ENCODE data around the gene GAS7.
"Not testable (repeated sequence)": the region's sequence is repeated elsewhere in the genome, so short reads cannot be mapped to it uniquely, and the experiment has no call there.

Gene GAS7

DNA sequence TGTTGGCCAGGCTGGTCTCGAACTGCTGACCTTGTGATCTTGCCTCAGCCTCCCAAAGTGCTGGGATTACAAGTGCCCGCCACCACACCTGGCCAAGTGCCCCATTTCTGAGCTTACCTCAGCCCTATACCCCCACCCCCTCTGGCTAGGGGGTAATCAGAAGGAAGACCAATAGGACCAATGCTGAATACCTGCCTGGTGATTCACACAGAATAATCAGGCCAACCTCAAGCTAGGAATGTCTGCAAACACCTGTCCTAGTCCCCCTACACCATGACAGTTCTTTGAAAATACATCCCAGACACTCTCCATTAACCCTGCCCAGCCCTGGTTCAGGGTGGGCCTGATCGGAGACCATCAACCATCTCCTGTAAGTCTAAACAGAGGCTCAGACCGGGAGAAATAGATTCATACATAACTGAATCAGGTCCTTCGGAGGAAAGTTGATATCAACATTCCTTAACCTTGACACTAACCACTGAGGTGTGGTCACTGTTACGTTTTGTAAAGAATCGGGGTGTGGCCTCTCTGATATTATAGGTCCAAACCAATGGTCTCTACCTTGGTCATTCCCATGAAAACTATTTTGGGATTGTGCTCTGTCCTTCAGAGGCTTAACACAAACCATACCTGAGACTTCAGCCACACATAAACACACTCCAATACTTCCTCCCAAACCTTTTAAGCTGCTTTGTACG is 130.8 kb downstream of the GAS7 start:
- DNase-seq, result no peak

DNA sequence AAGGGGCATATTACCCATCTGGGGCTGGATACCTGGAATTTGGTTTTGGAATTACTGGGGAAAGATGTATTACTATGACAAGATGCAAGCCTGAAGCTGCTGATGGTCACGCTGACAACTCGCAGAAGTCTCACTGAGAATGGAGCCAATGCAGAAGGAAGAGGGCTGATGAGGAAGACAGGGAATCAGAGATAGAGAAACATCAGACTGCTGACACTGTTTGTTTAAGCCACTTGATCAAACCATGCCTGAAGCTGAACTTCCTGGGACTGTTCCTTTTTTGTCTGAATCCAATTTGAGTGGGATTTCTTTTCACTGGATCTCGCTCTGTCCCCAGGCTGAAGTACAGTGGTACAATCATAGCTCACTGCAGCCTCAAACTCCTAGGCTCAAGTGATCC is 133.9 kb downstream of the GAS7 start:
- DNase-seq, result no peak

DNA sequence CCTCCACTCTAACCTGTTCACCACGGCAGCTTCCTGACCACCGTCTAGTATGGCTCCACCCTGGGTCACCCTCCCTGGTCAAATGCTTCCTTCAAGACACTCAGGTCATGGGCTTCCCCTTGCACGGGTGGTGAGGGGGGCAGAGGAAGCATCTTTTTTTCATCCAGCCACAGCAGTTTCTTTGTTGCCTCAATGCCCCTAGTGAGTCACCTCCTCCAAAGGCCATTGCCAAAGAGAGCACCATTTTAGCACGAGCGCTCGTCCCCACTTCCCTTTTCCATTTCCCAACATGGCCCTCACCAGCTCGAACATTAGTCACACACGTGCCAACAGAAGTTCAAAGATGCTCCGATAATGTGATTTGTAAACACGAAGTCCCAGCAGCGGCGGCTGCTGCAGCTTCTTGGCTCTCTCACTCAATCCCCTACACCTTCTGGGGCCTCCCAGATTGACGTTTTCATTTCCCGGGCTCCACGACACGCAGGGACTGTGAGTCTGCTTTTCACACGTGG is 134.6 kb downstream of the GAS7 start:
- DNase-seq, result peak; percentile 35

DNA sequence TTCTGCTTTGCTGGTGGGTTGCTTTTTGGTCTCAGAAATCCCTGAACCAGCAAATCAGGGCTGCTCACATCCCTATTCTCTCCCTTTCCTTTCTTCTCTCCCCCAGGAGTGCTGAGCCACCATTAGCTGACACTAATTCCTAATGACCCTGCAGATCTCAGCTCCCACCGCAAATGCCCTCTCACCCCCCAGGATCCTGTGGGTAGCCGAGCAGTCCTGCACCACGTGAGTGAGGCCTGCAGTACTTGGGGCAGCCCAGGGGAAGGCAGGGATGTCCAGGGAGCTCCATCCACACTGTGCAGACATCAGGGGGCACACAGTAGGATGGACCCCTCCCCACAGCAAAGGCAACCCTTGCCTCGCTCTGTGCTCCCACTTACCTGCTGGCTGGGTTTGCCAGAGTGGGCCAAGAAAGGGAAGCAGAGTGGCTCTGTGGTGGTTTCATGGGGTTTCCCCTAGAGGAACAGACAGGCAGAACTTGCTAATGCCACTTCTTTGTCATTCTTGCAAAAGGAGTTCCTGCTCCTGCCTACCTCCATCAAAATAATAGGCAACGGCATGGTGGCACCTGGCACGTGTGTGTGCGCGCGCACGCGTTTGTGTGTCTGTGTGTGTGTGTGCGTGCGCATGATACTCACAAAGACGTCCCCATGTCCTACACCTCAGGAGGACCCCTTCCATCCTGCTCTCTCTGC is 135.6 kb downstream of the GAS7 start:
- peak; percentile 10 for DNase-seq

DNA sequence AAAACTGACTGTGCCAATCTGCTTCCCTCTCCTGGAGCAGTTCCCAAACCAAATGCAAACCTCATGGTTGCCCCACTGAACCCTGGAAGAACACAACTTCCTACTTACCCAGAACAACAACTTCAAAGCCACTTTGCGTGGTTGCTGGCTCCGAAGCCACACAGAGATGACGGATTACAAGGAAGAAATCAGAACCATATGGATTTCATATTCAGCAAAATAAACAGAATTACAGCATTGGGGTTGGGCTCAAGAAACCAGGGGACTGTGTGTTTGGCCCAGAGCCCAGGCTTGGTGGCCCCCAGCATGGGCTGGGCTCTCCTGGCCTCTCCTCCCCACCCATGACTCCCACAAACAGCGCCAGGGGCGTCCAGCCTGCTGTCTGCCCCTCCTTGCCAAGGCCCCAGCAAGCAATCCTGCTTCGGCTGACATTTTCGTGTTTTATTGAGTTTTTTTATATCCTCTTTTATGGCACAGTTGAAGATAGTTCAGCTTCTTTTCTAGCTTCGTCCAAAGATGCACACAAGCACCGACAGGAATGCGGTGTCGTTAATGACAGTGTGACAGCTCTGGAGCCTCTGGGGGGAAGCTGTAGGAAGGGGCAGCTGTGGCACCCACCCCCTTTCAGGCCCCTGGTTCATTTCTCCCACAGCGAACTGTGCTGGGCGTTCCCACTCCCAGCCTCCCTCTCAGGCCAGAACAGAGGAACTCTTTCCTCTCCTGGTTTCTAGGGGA is 137.1 kb downstream of the GAS7 start:
- DNase-seq, result no peak

DNA sequence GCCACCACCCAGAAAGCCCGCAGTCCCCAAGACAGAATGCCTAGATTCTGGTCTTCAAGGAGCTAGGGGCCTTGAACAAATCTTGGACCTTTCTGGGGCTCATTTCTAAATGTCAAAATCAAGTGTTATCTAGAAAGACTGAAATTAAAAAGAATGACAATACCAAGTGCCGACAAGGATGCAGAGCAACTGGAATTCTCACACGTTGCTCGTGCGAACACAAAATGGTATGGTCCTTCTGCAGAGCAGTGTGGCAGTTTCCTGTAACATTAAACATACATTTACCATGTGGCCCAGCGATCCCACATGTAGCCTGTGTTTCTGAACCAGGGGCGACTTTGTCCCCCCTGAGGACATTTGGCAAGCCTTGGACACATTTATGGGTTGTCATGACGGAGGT is 137.9 kb downstream of the GAS7 start:
- no peak for DNase-seq

DNA sequence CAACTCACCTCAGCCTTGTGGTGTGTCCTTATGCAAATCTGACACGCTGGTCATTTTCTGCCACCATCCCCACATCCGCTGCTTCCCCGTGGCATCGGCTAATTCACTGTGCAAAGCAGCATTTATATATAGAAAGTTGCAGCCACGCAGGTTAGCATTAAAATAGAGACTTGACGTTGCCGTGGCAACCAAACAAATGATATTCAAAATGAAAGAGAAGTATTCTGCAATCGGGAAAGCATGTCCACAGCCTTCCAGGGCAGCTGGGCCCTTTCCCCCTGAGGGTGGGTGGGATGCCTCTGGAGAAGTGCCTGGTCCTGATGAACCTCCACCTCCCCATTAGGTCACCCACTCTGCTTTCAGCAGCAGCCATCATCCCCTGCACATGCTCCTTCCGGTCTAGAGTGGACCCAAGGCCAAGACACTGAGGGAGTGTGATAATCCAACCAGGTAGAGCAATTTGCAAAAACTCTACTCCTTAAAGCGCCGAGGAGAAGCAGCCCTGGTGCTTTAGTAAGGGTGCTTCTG is 138.7 kb downstream of the GAS7 start:
- peak; percentile 62 for DNase-seq

DNA sequence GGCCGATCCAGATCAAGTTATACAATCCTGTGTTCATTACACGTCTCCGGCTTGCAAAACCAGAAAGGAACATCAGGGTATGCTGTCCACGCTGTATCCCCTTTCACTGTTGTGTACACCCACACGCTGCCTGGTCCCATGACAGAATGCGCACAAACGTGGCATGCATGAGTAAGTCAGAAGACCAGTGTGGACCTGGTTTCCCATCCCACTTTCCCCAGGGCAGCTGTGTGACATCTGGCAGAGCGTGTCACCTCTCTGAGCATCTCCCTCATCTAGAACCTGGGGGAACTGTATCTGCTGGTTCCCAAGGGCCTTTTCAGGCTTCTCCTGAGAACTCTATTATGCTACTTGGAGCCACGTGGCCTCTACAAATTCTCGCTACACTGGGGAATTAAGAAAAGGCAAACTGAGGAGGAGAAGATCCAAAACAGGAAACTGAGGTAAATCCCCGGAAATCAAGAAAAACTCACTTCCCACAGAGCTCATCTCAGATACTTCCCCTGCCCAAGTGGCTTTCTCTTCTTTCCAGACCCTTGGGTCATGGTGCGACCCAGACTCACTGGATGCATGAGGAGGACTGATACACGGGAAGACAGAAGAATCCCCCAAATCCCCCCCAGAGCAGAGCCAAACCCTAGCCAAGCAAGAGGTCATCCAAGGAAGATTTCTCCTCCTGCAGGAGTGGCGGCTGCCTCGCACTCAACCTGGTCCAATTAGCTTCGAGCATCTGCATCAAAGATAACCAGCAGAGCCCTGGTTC is 139.3 kb downstream of the GAS7 start:
- DNase-seq, result no peak

DNA sequence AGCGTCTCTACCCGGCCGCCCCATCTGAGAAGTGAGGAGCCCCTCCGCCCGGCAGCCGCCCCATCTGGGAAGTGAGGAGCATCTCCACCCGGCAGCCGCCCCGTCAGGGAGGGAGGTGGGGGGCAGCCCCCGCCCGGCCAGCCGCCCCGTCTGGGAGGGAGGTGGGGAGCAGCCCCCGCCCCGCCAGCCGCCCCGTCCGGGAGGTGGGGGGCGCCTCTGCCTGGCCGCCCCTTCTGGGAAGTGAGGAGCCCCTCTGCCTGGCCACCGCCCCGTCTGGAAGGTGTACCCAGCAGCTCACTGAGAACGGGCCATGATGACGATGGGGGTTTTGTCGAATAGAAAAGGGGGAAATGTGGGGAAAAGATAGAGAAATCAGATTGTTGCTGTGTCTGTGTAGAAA is 140.9 kb downstream of the GAS7 start:
- DNase-seq, result not testable (repeated sequence)

DNA sequence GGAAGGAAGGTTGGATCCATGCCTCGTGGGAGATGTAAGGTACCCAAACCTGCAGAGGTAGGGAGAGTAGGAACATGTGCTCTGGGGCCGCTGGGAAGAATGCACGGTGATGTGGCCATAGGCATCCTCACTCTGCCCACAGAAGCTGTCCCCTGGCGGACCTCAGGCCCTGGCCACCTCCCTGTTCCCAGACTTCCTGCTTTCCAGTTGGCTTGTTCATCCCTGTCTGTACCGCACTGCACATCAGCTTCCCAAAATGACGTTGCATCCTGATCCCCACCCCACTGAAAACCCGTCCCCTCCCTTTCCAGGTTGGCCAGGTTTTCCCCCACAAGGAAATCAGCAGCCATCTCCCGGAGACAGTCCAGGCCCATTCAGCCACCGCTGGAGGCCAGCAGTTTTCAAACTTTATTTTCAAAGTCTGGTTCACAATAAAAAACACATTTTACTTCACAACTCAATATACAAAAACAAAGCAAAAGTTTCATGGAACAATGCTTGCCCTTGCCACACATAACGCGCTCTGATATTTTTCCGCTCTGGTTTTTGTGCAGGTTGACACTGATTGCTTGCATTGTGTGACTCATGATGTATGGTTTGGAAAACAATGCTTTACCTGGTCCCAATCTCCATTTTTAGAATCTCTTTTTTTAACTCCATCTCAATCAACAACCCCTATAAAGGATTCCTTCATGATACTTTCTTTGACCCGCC is 143.0 kb downstream of the GAS7 start:
- DNase-seq, result no peak

DNA sequence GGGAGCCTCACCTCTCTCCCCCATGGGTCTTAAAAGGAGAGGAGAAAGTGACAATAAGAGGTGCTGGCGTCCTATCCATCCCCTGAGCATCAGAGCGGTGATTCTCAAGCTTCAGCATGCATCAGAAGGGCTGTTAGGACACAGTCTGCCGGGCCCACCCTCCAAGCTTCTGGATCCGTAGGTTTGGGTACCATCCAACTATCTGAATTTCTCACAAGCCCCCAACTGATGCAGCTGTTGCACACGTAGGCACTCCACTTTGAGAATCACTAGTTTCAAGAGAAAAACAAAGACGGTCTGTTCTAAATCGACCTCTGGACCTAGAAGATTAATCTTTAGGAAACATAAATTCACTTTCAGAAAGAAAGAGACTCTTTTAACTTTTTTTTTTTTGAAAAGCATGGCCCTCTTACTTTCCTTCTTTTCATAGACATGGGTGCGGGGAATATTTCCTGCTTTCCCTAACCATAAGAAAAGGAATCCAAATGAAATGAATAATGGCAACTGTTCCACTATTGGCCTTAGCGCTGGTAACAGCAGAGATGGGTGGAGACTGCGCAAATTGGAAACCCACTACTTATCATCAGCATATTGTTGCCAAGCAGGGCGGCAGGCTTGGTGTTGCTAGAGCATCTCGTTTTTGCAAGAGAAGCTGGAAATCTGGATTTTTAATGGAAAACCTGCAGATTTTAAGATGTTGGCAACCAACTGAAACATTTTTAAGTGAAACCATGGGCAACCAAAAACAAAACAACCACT is 144.4 kb downstream of the GAS7 start:
- no peak for DNase-seq

DNA sequence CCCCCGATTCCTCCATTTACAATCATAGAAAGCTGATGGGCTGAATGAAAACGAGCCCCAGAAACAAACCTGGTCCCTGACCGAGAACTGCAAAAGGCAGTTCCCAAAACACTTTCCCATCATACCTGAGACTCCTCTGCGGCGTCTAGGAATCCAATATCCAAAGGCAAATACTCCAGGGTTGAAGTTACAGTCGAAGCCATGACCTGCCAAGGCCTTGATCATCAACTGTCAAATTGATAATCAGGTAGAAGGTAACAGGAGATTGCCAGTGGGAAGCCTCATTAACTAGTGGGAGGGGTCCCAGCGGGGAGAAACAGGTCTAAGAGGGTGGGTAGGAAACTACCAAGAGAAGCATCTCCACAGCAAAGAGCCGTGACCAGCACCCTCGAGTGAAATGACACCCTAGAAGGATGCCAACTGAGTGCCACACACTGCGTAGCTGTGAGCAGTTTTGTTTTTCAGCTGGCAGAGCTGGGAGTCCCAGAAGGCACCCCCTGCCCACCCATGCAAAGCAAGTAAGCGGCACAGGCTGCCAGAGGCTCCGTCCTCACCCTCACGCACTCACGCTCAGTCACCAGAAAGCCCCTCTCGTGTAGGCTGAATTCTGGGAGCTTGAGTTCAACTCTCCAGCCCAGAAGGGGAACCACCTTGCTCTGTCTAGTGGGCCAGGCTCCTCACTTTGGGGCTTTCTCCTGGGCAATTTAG is 146.1 kb downstream of the GAS7 start:
- no peak for DNase-seq

DNA sequence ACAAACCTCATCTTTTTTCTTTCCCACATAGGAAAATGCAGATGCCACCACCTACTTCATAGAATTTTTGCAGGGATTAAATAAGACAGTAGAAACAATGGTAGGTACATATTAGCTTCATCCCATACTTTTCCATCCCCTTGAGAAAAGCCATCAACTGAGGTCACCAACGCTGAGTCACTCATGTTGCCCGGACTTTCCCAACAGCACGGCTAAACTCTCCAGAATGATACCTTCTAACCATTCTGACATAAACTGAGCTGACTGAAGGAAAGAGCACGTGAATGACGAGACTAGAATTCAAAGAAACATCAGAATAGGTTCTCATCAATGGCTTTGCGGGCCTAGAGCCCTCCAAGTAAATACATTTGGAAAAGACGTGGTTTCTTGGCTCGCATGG is 147.3 kb downstream of the GAS7 start:
- no peak for DNase-seq

DNA sequence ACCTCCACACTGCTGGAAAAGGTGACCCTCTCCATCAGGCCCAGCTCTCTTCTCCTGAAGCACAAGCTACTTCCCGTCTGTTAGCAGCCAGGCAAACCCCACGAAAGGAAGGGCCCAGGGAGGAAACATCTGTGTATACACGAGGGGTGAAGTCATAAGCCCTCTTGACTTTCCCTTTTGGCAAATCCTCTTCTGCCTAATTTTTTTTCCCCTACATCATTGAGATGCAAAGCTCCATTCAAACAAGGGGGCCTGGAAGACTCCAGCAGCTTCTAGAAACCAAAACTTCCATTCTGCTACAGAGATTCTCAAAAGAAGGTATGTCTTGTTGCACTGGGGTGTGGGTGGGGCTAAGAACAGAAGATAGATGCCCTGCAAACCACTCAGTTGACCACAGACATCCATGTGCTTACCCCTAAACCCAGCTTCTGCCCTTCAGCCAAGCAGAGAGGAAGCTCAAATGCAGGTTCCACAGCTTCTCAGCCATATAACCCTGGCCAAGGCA is 147.8 kb downstream of the GAS7 start:
- DNase-seq, result peak; percentile 12

DNA sequence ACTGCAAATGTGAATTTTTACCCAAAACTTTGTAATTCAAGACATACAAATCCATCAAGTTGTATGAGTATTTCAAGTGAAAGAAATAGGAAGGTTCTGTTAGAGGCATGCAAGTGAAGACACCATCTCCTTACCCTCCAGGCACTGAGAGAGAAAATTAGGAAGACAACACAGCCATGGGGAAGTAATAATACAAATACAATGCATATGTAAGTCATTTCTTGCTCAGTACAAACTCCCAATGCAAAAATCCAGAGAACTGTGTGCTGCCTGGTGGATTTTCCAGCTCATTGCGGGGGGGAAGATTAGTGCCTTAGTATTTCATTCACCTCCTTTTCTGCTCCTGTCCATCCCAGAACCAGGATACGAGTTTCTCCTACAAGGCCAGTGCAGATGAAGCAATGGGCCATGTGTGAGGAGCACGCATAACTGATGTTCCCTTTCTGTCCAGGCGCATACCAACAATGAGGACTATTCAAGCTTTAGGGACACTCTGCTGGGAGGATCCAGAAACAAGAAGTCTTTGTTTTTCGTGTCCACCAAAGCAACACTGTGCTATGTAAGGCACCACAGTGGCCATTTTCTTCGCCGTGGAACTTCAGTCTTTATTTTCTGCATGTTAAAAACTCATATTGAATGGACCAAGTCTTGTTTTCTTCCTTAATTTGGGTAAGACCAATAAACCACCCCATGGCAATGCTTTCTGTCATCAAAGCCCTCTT is 149.6 kb downstream of the GAS7 start:
- no peak for DNase-seq

DNA sequence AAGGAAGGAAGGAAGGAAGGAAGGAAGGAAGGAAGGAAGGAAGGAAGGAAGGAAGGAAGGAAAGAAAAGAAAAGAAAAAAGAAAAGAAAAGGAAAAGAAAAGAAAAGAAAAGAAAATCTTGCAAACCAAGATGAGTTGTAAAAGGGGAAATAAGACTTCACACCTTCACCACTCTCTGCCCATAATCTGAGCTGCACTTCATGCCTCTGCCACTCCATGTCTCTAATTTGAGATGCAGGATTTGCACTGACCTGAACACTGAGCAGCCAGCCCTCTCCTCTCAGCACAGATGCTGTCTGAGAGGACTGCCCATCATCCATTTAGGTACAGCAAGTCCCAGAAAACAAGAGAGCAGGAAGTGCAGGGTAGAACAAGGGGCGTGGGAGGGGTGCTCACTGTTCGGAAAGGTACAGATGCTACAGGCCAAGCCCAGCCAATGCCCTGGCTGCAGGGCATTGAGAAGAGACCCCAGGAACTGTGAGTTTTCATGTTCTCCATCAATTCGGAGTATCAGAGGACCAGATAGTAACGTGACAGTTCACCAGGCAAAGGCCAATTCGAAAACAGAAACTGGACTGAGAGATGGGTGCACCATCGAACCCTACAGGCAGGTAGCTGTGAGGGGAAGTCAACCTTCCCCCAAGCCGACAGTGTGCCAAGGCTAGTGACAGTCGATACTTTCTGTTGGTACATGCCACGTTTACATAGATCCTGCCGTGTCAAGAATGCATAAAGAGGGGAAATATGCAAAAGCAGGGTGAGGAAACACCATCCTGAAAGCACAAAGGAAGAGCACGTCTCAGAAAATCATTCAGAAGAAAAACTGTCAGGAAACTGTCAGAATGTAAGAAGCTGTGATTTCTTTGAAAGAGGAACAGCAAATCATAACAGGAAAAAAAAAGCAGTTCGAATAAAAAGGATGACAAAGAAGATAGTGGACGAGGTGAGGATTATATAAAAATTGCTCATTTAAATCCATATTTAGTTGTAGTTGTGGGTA is 151.3 kb downstream of the GAS7 start:
- DNase-seq, result no peak

DNA sequence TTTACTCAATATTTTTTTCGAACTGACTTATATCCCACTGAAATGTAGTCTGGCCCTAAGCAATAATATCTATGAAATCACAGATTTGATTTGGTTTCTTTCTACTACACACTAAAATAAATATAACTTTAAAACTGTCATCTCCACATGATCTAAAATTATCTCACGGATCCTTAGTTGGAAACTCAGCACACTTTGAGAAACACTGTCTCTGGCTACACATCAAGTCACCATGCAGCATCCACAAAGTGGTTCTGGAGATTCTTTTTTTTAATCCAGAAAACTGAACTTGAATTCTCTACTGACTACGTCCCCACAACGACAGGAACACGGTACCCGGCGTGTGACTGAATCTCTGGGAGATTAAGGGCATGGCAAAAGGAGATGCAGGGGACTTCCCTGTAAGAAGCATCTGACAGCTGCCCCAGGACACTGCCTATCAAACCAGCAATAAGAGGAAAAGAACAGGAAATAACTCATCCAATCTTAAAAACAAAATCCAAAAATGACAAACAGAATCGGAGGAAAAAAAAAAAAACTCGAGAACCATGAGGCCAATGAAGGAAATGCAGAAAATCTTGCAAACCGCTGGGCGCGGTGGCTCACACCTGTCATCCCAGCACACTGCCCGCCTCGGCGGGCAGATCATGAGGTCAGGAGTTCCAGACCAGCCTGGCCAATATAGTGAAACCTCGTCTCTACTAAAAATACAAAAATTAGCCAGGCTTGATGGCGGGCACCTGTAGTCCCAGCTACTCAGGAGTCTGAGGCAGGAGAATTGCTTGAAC is 152.3 kb downstream of the GAS7 start:
- DNase-seq, result no peak

Measured in NK-92 treated with Interleukin-12 subunit alpha and Interleukin-12 subunit beta, amount 100 ng/mL, for 24 hours (cell line).